Measurements from ENCODE around the gene GGTA1. TPM values are rescaled to one million over a fixed set of nuclear protein-coding genes. Genes with fewer than 3 reads are reported as not detected.
"Not testable (repeated sequence)": the region's sequence is repeated elsewhere in the genome, so short reads cannot be mapped to it uniquely, and the experiment has no call there.

GGTA1 gene
- total and polyA plus RNA-seq, 2 donors (not counting 1 experiment from before 2014, with no cell fraction given), result not detected

DNA sequence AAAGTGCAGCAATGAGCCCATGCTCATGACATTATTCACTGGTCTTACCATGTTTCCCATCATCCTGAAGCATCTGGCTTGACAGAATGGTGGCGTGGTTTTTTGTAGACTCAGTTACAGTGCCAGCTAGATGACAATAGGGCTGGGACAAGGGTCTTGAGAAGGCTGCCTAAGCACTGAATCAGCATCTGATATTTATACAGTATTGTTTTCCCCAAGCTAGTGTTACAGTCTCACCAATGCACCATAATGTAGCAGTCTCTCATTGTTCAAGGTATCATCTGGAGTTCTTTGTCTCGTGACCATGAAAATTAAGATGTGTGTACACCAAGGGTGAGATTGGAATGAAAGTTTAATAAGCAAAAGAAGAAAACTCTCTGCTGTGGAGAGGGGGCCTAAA, 19.0 kb upstream of the GGTA1 start:
- H3K9me3 ChIP-seq (ENCODE audit: control insufficient read depth, insufficient read depth, low read depth, low read length), result no peaks in the 10 kb centered on the region
- H2AFZ ChIP-seq (ENCODE audit: low read length), result no peak overlapping the region
- TF ChIP-seq EZH2 (IDR thresholded peaks at IDR 0.05; ENCODE audit: low read length, missing control alignments), result no peak
- TF ChIP-seq, protein P1, sequence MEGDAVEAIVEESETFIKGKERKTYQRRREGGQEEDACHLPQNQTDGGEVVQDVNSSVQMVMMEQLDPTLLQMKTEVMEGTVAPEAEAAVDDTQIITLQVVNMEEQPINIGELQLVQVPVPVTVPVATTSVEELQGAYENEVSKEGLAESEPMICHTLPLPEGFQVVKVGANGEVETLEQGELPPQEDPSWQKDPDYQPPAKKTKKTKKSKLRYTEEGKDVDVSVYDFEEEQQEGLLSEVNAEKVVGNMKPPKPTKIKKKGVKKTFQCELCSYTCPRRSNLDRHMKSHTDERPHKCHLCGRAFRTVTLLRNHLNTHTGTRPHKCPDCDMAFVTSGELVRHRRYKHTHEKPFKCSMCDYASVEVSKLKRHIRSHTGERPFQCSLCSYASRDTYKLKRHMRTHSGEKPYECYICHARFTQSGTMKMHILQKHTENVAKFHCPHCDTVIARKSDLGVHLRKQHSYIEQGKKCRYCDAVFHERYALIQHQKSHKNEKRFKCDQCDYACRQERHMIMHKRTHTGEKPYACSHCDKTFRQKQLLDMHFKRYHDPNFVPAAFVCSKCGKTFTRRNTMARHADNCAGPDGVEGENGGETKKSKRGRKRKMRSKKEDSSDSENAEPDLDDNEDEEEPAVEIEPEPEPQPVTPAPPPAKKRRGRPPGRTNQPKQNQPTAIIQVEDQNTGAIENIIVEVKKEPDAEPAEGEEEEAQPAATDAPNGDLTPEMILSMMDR (conservative IDR thresholded peaks at IDR 0.05 in 1 of 2, IDR thresholded peaks at IDR 0.05 in 1 of 2; ENCODE audit: low read depth in 1 of 2, low read length in 2 of 2), result no peak
- no peaks in the 10 kb centered on the region for H4K20me1 ChIP-seq (ENCODE audit: control insufficient read depth, extremely low read depth, insufficient read depth, low read length)
- no peak overlapping the region for H3K27ac ChIP-seq (ENCODE audit: insufficient read depth, low read length)
- no peaks in the 10 kb centered on the region for H3K79me2 ChIP-seq (ENCODE audit: control insufficient read depth, insufficient read depth, low read length)
- no peak overlapping the region for H3K4me3 ChIP-seq (replicated peaks in 1 of 4; ENCODE audit: control extremely low read depth in 1 of 4, insufficient read depth in 1 of 4, low read depth in 3 of 4, low read length in 4 of 4)
- H3K27me3 ChIP-seq (ENCODE audit: control insufficient read depth, insufficient read depth, low read length), result peaks cover 4% of the 10 kb centered on the region
- no peak overlapping the region for H3K9ac ChIP-seq (ENCODE audit: insufficient read depth, low read length)
- no peak overlapping the region for H3K4me2 ChIP-seq (ENCODE audit: extremely low read depth, insufficient read depth, low read length)
- no peaks in the 10 kb centered on the region for H3K36me3 ChIP-seq (ENCODE audit: control insufficient read depth, insufficient read depth, low read length)
- no peaks in the 10 kb centered on the region for H3K4me1 ChIP-seq (ENCODE audit: control insufficient read depth, extremely low read depth, insufficient read depth, low read length)
- DNase-seq (ENCODE audit: low read depth in 2 of 2), result no peak

GRCh38 chr9:121513166-121513565, 13.5 kb upstream of the GGTA1 start:
- H3K4me3 ChIP-seq (replicated peaks in 1 of 4; ENCODE audit: control extremely low read depth in 1 of 4, insufficient read depth in 1 of 4, low read depth in 3 of 4, low read length in 4 of 4); H3K9ac ChIP-seq (ENCODE audit: insufficient read depth, low read length); H3K4me1 ChIP-seq (ENCODE audit: control insufficient read depth, extremely low read depth, insufficient read depth, low read length); H3K79me2 ChIP-seq (ENCODE audit: control insufficient read depth, insufficient read depth, low read length); H3K27me3 ChIP-seq (ENCODE audit: control insufficient read depth, insufficient read depth, low read length); H4K20me1 ChIP-seq (ENCODE audit: control insufficient read depth, extremely low read depth, insufficient read depth, low read length); H3K36me3 ChIP-seq (ENCODE audit: control insufficient read depth, insufficient read depth, low read length); H2AFZ ChIP-seq (ENCODE audit: low read length); DNase-seq (ENCODE audit: low read depth in 2 of 2); H3K4me2 ChIP-seq (ENCODE audit: extremely low read depth, insufficient read depth, low read length); H3K9me3 ChIP-seq (ENCODE audit: control insufficient read depth, insufficient read depth, low read depth, low read length); H3K27ac ChIP-seq (ENCODE audit: insufficient read depth, low read length): not testable (repeated sequence)

DNA sequence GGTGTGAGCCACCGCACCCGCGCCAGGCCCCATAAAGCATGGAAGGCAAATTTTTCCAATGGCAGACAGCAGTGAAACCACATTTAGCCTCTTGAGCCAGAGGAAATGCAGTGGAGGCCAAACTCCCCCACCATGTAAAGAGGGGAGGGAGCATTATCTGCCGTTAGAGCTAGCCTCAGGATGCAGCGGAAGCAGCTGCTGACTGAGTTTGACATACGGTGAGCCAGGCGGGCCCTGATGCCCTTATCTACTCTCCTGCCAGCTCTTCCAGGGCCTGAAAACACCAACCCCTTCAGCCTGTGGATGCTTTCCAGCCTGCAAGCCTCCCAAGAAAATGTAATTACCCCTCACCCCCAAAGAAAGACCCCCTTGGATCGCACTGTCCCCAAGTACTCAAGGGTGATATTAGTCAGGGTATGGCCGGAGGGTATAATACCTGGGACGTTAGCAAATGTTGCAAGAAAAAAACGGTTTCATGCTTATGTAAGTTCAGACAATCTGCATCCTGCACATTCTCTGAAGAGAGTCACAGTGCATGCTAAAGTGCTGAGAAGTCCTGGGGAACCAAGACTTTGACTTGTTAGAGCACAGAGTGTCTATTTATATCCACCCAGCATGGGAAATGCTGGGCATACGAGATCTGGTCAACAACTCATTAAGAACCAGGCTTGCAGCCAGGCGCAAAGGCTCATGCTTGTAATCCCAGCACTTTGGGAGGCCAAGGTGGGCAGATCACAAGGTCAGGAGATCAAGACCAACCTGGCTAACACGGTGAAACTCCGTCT, 11.3 kb upstream of the GGTA1 start:
- Histone ChIP-seq H3K79me2 (ENCODE audit: control insufficient read depth, insufficient read depth, low read length) (no peaks in the 10 kb centered on the region), H3K27ac (ENCODE audit: insufficient read depth, low read length) (no peak overlapping the region), H3K27me3 (ENCODE audit: control insufficient read depth, insufficient read depth, low read length) (peaks cover 2% of the 10 kb centered on the region), H3K9ac (ENCODE audit: insufficient read depth, low read length) (no peak overlapping the region), H3K9me3 (ENCODE audit: control insufficient read depth, insufficient read depth, low read depth, low read length) (no peaks in the 10 kb centered on the region), H3K4me3 (replicated peaks in 1 of 4; ENCODE audit: control extremely low read depth in 1 of 4, insufficient read depth in 1 of 4, low read depth in 3 of 4, low read length in 4 of 4) (no peak overlapping the region), H4K20me1 (ENCODE audit: control insufficient read depth, extremely low read depth, insufficient read depth, low read length) (no peaks in the 10 kb centered on the region), H2AFZ (ENCODE audit: low read length) (no peak overlapping the region), H3K4me2 (ENCODE audit: extremely low read depth, insufficient read depth, low read length) (no peak overlapping the region), H3K4me1 (ENCODE audit: control insufficient read depth, extremely low read depth, insufficient read depth, low read length) (no peaks in the 10 kb centered on the region), H3K36me3 (ENCODE audit: control insufficient read depth, insufficient read depth, low read length) (no peaks in the 10 kb centered on the region)
- peak in 1 of 2 donors; percentile 37 for DNase-seq (ENCODE audit: low read depth in 2 of 2)
- no peak for TF ChIP-seq EZH2 (IDR thresholded peaks at IDR 0.05; ENCODE audit: low read length, missing control alignments)

DNA sequence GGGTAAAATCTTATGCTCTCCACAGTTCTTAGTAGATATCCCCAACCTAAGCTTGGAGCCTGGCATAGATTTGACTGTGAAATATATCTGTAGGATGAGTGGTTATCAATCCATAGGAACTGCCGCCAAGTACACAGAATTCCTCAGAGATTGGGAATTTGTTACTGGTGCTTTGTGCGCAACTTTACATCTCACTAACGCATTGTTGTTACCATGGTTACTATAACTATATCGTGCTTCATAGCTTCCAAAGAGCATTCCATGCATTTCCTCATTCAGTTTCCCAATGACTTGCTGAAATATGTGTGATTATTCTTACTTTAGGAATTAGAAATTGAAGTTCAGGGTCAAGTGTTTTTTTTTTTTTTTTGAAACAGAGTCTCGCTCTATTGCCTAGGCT, 9.5 kb upstream of the GGTA1 start:
- Histone ChIP-seq H4K20me1 (ENCODE audit: control insufficient read depth, extremely low read depth, insufficient read depth, low read length) (no peaks in the 10 kb centered on the region), H2AFZ (ENCODE audit: low read length) (no peak overlapping the region), H3K4me2 (ENCODE audit: extremely low read depth, insufficient read depth, low read length) (no peak overlapping the region), H3K27me3 (ENCODE audit: control insufficient read depth, insufficient read depth, low read length) (peaks cover 5% of the 10 kb centered on the region), H3K9me3 (ENCODE audit: control insufficient read depth, insufficient read depth, low read depth, low read length) (no peaks in the 10 kb centered on the region), H3K79me2 (ENCODE audit: control insufficient read depth, insufficient read depth, low read length) (no peaks in the 10 kb centered on the region), H3K4me1 (ENCODE audit: control insufficient read depth, extremely low read depth, insufficient read depth, low read length) (no peaks in the 10 kb centered on the region), H3K4me3 (replicated peaks in 1 of 4; ENCODE audit: control extremely low read depth in 1 of 4, insufficient read depth in 1 of 4, low read depth in 3 of 4, low read length in 4 of 4) (no peak overlapping the region), H3K36me3 (ENCODE audit: control insufficient read depth, insufficient read depth, low read length) (no peaks in the 10 kb centered on the region), H3K9ac (ENCODE audit: insufficient read depth, low read length) (no peak overlapping the region), H3K27ac (ENCODE audit: insufficient read depth, low read length) (no peak overlapping the region)
- TF ChIP-seq, protein P1 (conservative IDR thresholded peaks at IDR 0.05 in 1 of 2, IDR thresholded peaks at IDR 0.05 in 1 of 2; ENCODE audit: low read depth in 1 of 2, low read length in 2 of 2), result no peak
- TF ChIP-seq EZH2 (IDR thresholded peaks at IDR 0.05; ENCODE audit: low read length, missing control alignments), result no peak
- no peak for DNase-seq (ENCODE audit: low read depth in 2 of 2)

Data from fibroblast of lung (primary cell).